Pancreas (tissue), 10 donors: ENCODE measurements around the gene TPSG1. TPM values are rescaled to one million over a fixed set of nuclear protein-coding genes. Genes with fewer than 3 reads are reported as not detected.
"Not testable (repeated sequence)": the region's sequence is repeated elsewhere in the genome, so short reads cannot be mapped to it uniquely, and the experiment has no call there.

ENCODE experiments used
- ATAC-seq, 4 donors: fragments of 200-7000 bp; cut with Tn5 transposase; one replicate each; pipeline versions ENCODE4 v1.8.0 to v1.9.1; 2020; ENCODE audit warnings: mild to moderate bottlenecking in 4 of 4, moderate library complexity in 4 of 4
- DNase-seq, 6 donors: peaks; one replicate each; pipeline ENCODE4 v3.0.0-alpha.2; 2020
- FAIRE-seq: peaks from 2 replicates; lab custom pipeline; 2012; peaks lifted over from hg19 to GRCh38; lab: Jason Lieb, UNC
- H3K27ac ChIP-seq, 4 donors: fragments of 200-600 bp; sonication (generic); 1 replicate in 3 of 4; 2 replicates in 1 of 4; pipeline versions ENCODE4 v1.5.0 to v1.8.0; 2020
- H3K27me3 ChIP-seq, 4 donors: fragments of 200-600 bp; one replicate each; pipeline ENCODE4 v1.8.0; 2021
- H3K36me3 ChIP-seq, 3 donors: fragments of 200-600 bp; sonication (generic) in 1 of 3; one replicate each; pipeline versions ENCODE4 v1.5.0 to v1.8.0; 2020 to 2021
- H3K4me1 ChIP-seq, 3 donors: fragments of 200-600 bp; one replicate each; pipeline ENCODE4 v1.8.0; 2021
- H3K4me3 ChIP-seq, 4 donors: fragments of 200-600 bp; sonication (generic) in 2 of 4; one replicate each; pipeline versions ENCODE4 v1.5.0 to v1.8.0; 2020 to 2021
- H3K9me3 ChIP-seq, 4 donors: fragments of 200-600 bp; one replicate each; pipeline ENCODE4 v1.8.0; 2021
- CTCF ChIP-seq, 4 donors: fragments of 200-600 bp; sonication (generic) in 3 of 4; IDR thresholded peaks; one replicate each; pipeline versions ENCODE4 v1.5.0 to v1.8.0; 2021; ENCODE audit warnings: antibody characterized with exemption in 4 of 4
- WGBS, 2 donors: extraction: QIAGEN DNeasy Blood & Tissue Kit; methylation state at CpG; one replicate each; pipeline ENCODE4 v1.1.7; 2013; 5-methylcytosine and 5-hydroxymethylcytosine counted together
- intact Hi-C, 3 donors: fragments of 100-400 bp; cut with DNase I; formaldehyde crosslinking; loops; one replicate each; pipeline versions ENCODE4 v1.11.1 to v1.14.2; 2022
- polyA plus RNA-seq, 2 donors: library from polyadenylated mRNA; stranded (reverse); fragments of 200-250 nt; gene quantifications; one replicate each; pipeline ENCODE4 v1.2.3, GENCODE V29; 2013
- total RNA-seq, 6 donors: library from RNA; stranded (reverse); fragmentation: NEBNext Ultra II Directional in 4 of 6; extraction: Animal tissue kit (Norgen Biotek cat#: 25700) in 4 of 6; gene quantifications; one replicate each; pipeline versions ENCODE4 v1.2.1 to v1.2.4, GENCODE V29; 2021 to 2023
- donor health status: healthy with polysubstance abuse.
- donor health status: DM: no; HTN: no; CAD: no; lungs with moderate emphysema.
- donor health status: DM: no; HTN: no; CAD: no.
- donor health status: control.
- donor health status: control.
- donor health status: Bipolar disorder and iron deficiency.
- donor health status: DM: yes; HTN: yes; CAD: no.
- donor health status: DM: no; HTN: no; CAD: no.
- donor health status: DM: no; HTN: no; CAD: no.
- donor health status: DM: yes; HTN: yes; CAD: no.

Gene TPSG1
- total and polyA plus RNA-seq, 8 donors, result 0.12 to 0.26 TPM; not detected in 6

- FAIRE-seq, result no peak
- 55 to 66% methylated on average over 12 of the region's 12 CpGs for WGBS, 2 donors
Observed at GRCh38 chr16:1271380-1271723, 46.3 kb upstream of the TPSG1 start.

GRCh38 chr16:1269418-1269817, 44.4 kb upstream of the TPSG1 start:
- H3K36me3 ChIP-seq, H3K4me3 ChIP-seq, FAIRE-seq, H3K27me3 ChIP-seq, H3K9me3 ChIP-seq, ATAC-seq, intact Hi-C loops, H3K4me1 ChIP-seq, DNase-seq, H3K27ac ChIP-seq: not testable (repeated sequence)
- 90 to 94% methylated on average over 7 of the region's 7 CpGs for WGBS, 2 donors

More at GRCh38 chr16:1271380-1271723, 46.3 kb upstream of the TPSG1 start:
- no peak for ATAC-seq
- intact Hi-C loops, result no loop called here
- no peaks in the 10 kb centered on the region for H3K9me3 ChIP-seq
- H3K27me3 ChIP-seq, result no peaks in the 10 kb centered on the region
- peak in 1 of 6 donors; percentile 76 for DNase-seq
- H3K27ac ChIP-seq, result no peak overlapping the region
- H3K4me3 ChIP-seq, result no peak overlapping the region
- H3K36me3 ChIP-seq, result no peaks in the 10 kb centered on the region
- TF ChIP-seq CTCF (IDR thresholded peaks at IDR 0.05), result no peak
- H3K4me1 ChIP-seq, result no peaks in the 10 kb centered on the region

- 71 to 81% methylated on average over 16 to 19 of the region's 19 CpGs for WGBS, 2 donors
Observed at GRCh38 chr16:1265826-1266225, 40.8 kb upstream of the TPSG1 start.

DNA sequence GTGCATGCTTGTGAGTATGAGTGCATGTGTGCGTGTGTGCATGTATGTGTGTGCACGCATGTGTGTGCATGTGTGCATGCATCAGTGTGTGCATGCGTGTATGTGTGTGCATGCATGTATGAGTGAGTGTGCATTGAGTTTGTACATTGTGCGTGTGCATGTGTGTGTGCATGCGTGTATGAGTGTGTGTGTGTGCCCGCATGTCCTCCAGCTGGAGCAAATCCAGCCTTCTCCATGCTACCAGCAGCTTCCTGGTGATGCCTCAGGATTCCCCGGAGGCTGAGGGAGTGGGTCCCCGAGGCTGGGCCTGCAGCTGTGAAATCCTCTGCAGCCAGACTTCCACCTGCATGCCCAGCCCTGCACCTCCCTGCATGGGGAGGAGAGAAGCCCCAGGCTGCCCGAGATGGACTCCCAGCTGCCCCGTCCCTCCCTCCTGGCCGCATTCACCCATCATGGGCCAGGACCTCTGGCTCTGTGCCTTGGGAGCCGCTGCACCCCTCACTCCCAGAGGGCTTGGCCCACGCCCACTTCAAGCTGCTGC, 40.1 kb upstream of the TPSG1 start:
- Histone ChIP-seq H3K36me3 (no peaks in the 10 kb centered on the region), H3K9me3 (no peaks in the 10 kb centered on the region), H3K27me3 (peaks cover 0 to 5% (median 0%) of the 10 kb centered on the region in 4 donors), H3K4me3 (no peak overlapping the region), H3K4me1 (no peaks in the 10 kb centered on the region), H3K27ac (no peak overlapping the region)
- intact Hi-C loops, result no loop called here
- DNase-seq (no peak), ATAC-seq (no peak), FAIRE-seq (no peak)
- no peak for TF ChIP-seq CTCF (IDR thresholded peaks at IDR 0.05)
- WGBS, 2 donors, result 72% methylated on average over 13 of the region's 13 CpGs

More at GRCh38 chr16:1265826-1266225, 40.8 kb upstream of the TPSG1 start:
- no peak overlapping the region for H3K4me3 ChIP-seq
- no peak for DNase-seq
- FAIRE-seq, result no peak
- no peak overlapping the region for H3K27ac ChIP-seq
- no peaks in the 10 kb centered on the region for H3K9me3 ChIP-seq
- intact Hi-C loops, result no loop called here
- no peaks in the 10 kb centered on the region for H3K4me1 ChIP-seq
- H3K27me3 ChIP-seq, result peaks cover 0 to 5% (median 0%) of the 10 kb centered on the region in 4 donors
- no peak for ATAC-seq
- no peaks in the 10 kb centered on the region for H3K36me3 ChIP-seq
- TF ChIP-seq CTCF (IDR thresholded peaks at IDR 0.05), result no peak

DNA sequence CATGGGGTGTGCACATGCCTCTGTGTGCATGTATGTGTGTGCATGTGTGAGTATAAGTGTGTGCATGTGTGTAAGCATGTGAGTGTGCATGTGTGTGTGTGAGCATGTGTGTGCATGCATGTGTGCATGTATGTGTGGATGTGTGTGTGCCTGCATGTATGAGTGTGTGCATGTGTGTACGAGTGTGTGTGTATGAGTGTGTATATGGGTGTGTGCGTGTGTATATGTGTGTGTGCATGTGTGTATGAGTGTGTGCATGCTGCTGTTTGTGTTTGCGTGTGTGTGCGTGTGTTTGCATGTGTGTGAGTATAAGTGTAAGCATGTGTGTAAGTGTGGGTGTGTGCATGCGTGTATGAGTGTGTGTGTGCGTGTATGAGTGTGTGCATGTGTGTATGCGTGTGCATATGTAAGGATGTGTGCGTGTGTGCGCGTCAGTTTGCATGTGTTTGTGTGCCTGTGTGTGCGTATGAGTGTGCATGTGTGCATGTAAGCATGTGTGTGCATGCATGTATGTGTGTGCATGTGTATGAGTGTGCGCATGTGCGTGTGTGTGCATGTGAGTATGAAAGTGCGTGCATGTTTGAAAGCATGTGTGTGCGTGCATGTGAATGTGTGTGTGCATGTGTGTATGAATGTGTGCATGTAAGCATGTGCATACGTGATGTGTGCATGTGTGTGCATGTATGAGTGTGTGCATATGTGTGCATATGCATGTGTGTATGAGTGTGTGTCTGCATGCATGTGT, 39.4 kb upstream of the TPSG1 start:
- no peaks in the 10 kb centered on the region for H3K9me3 ChIP-seq
- no peaks in the 10 kb centered on the region for H3K4me1 ChIP-seq
- no peak overlapping the region for H3K4me3 ChIP-seq
- DNase-seq, result no peak
- H3K27me3 ChIP-seq, result peaks cover 0 to 5% (median 0%) of the 10 kb centered on the region in 4 donors
- ATAC-seq, result no peak
- intact Hi-C loops, result no loop called here
- TF ChIP-seq CTCF (IDR thresholded peaks at IDR 0.05), result no peak
- 84 to 92% methylated on average over 16 of the region's 16 CpGs for WGBS, 2 donors
- H3K36me3 ChIP-seq, result no peaks in the 10 kb centered on the region
- H3K27ac ChIP-seq, result no peak overlapping the region
- FAIRE-seq, result no peak
